ENCODE results near the gene ZDHHC17. TPM values are rescaled to one million over a fixed set of nuclear protein-coding genes. Genes with fewer than 3 reads are reported as not detected.

Gene ZDHHC17
- total RNA-seq, 1 donor from 2014 or later = 26.1 TPM

GRCh38 chr12:76830436-76830835 lies 66.5 kb downstream of the ZDHHC17 start:
- no peak for TF ChIP-seq CTCF (IDR thresholded peaks at IDR 0.05; ENCODE audit: insufficient read depth, low read length, severe bottlenecking)
- Histone ChIP-seq H3K27me3 (ENCODE audit: control insufficient read depth, insufficient read depth, low read length) (no peaks in the 10 kb centered on the region), H3K36me3 (ENCODE audit: control insufficient read depth, insufficient read depth, low read length) (no peaks in the 10 kb centered on the region), H3K4me3 (ENCODE audit: low read depth, low read length) (no peak overlapping the region)
- DNase-seq (ENCODE audit: low read depth) = no peak
- no peak for FAIRE-seq

GRCh38 chr12:76836633-76837032 lies 72.7 kb downstream of the ZDHHC17 start:
- H3K36me3 ChIP-seq (ENCODE audit: control insufficient read depth, insufficient read depth, low read length) = no peaks in the 10 kb centered on the region
- DNase-seq (ENCODE audit: low read depth) (no peak), FAIRE-seq (no peak)
- TF ChIP-seq CTCF (IDR thresholded peaks at IDR 0.05; ENCODE audit: insufficient read depth, low read length, severe bottlenecking) = no peak
- H3K4me3 ChIP-seq (ENCODE audit: low read depth, low read length) = no peak overlapping the region
- no peaks in the 10 kb centered on the region for H3K27me3 ChIP-seq (ENCODE audit: control insufficient read depth, insufficient read depth, low read length)

- Histone ChIP-seq H3K4me3 (ENCODE audit: low read depth, low read length) (no peak overlapping the region), H3K27me3 (ENCODE audit: control insufficient read depth, insufficient read depth, low read length) (no peaks in the 10 kb centered on the region), H3K36me3 (ENCODE audit: control insufficient read depth, insufficient read depth, low read length) (no peaks in the 10 kb centered on the region)
- DNase-seq (ENCODE audit: low read depth) (no peak), FAIRE-seq (no peak)
- no peak for TF ChIP-seq CTCF (IDR thresholded peaks at IDR 0.05; ENCODE audit: insufficient read depth, low read length, severe bottlenecking)
These were observed 83.3 kb downstream of the ZDHHC17 start for GRCh38 chr12:76847260-76847659.

GRCh38 chr12:76848132-76848531 lies 84.2 kb downstream of the ZDHHC17 start:
- no peaks in the 10 kb centered on the region for H3K27me3 ChIP-seq (ENCODE audit: control insufficient read depth, insufficient read depth, low read length)
- H3K36me3 ChIP-seq (ENCODE audit: control insufficient read depth, insufficient read depth, low read length) = no peaks in the 10 kb centered on the region
- TF ChIP-seq CTCF (IDR thresholded peaks at IDR 0.05; ENCODE audit: insufficient read depth, low read length, severe bottlenecking) = no peak
- DNase-seq (ENCODE audit: low read depth) (peak; percentile 5), FAIRE-seq (no peak)
- H3K4me3 ChIP-seq (ENCODE audit: low read depth, low read length) = no peak overlapping the region

GRCh38 chr12:76852106-76852505 lies 88.2 kb downstream of the ZDHHC17 start:
- no peak for DNase-seq (ENCODE audit: low read depth)
- Histone ChIP-seq H3K27me3 (ENCODE audit: control insufficient read depth, insufficient read depth, low read length) (no peaks in the 10 kb centered on the region), H3K4me3 (ENCODE audit: low read depth, low read length) (no peak overlapping the region), H3K36me3 (ENCODE audit: control insufficient read depth, insufficient read depth, low read length) (no peaks in the 10 kb centered on the region)
- no peak for TF ChIP-seq CTCF (IDR thresholded peaks at IDR 0.05; ENCODE audit: insufficient read depth, low read length, severe bottlenecking)
- no peak for FAIRE-seq

GRCh38 chr12:76855271-76855670 lies 91.4 kb downstream of the ZDHHC17 start:
- DNase-seq (ENCODE audit: low read depth) (no peak), FAIRE-seq (no peak)
- no peak for TF ChIP-seq CTCF (IDR thresholded peaks at IDR 0.05; ENCODE audit: insufficient read depth, low read length, severe bottlenecking)
- no peak overlapping the region for H3K4me3 ChIP-seq (ENCODE audit: low read depth, low read length)
- no peaks in the 10 kb centered on the region for H3K36me3 ChIP-seq (ENCODE audit: control insufficient read depth, insufficient read depth, low read length)
- H3K27me3 ChIP-seq (ENCODE audit: control insufficient read depth, insufficient read depth, low read length) = no peaks in the 10 kb centered on the region

Measured in bronchial epithelial cell (primary cell).